Mucosa of rectum (tissue), 2 donors: ENCODE results near the gene NCOA7.

Source experiments
- H3K27ac ChIP-seq, 2 donors: one replicate each; pipeline ENCODE4 v1.7.0; 2013; ENCODE audit warnings: inconsistent platforms in 2 of 2, low read depth in 2 of 2, low read length in 2 of 2
- H3K27me3 ChIP-seq, 2 donors: one replicate each; pipeline ENCODE4 v1.7.0; 2013; ENCODE audit warnings: low read length in 2 of 2; ENCODE audit not compliant: control insufficient read depth in 2 of 2, insufficient read depth in 2 of 2
- H3K36me3 ChIP-seq, 2 donors: one replicate each; pipeline ENCODE4 v1.7.0; 2013; ENCODE audit warnings: low read length in 2 of 2; ENCODE audit not compliant: control insufficient read depth in 2 of 2, insufficient read depth in 2 of 2
- H3K4me1 ChIP-seq, 2 donors: one replicate each; pipeline ENCODE4 v1.7.0; 2013; ENCODE audit warnings: low read length in 2 of 2, mild to moderate bottlenecking in 1 of 2; ENCODE audit not compliant: control insufficient read depth in 2 of 2, insufficient read depth in 2 of 2
- H3K4me3 ChIP-seq, 2 donors: one replicate each; pipeline ENCODE4 v1.7.0; 2013; ENCODE audit warnings: low read length in 2 of 2
- H3K9ac ChIP-seq, 2 donors: one replicate each; pipeline ENCODE4 v1.7.0; 2013; ENCODE audit warnings: low read length in 2 of 2, low read depth in 1 of 2, mild to moderate bottlenecking in 1 of 2
- H3K9me3 ChIP-seq, 2 donors: one replicate each; pipeline ENCODE4 v1.7.0; 2013; ENCODE audit warnings: low read length in 2 of 2; ENCODE audit not compliant: control insufficient read depth in 2 of 2
- donor health status: healthy.
- donor health status: Normal muscosa, but diverticular disease.

The NCOA7 gene

GRCh38 chr6:125791820-125792165 lies 1.0 kb downstream of the NCOA7 start:
- Histone ChIP-seq H3K27ac (no peak overlapping the region), H3K9me3 (no peaks in the 10 kb centered on the region), H3K27me3 (no peaks in the 10 kb centered on the region), H3K4me3 (peak overlapping the region; percentile 75 to 79), H3K36me3 (no peaks in the 10 kb centered on the region), H3K9ac (peak overlapping the region in 1 of 2 donors; percentile 18), H3K4me1 (peaks cover 14% of the 10 kb centered on the region in 2 donors)

DNA sequence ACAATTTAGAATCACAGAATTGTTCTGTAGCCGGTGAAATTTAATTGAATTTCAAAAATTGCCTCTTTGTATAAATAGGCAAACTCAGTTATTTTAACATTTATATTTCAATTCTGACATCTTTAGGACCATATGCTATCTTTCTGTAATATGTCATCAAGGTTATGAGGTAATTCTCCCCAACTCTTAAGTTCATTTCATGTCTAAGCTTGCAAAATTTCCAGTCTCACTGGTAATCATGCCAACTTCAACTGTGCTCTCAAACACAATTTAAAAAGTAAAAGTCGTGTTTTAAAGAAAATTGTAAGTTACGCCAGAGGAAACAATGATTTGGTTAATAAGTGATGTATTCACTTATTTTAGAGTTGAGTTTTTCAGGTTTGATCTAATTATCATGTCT lies 1.4 kb downstream of the NCOA7 start:
- Histone ChIP-seq H3K4me3 (peak overlapping the region in 1 of 2 donors; percentile 75), H3K4me1 (peaks cover 14% of the 10 kb centered on the region in 2 donors), H3K9ac (no peak overlapping the region), H3K27ac (no peak overlapping the region), H3K9me3 (no peaks in the 10 kb centered on the region), H3K36me3 (no peaks in the 10 kb centered on the region), H3K27me3 (no peaks in the 10 kb centered on the region)

DNA sequence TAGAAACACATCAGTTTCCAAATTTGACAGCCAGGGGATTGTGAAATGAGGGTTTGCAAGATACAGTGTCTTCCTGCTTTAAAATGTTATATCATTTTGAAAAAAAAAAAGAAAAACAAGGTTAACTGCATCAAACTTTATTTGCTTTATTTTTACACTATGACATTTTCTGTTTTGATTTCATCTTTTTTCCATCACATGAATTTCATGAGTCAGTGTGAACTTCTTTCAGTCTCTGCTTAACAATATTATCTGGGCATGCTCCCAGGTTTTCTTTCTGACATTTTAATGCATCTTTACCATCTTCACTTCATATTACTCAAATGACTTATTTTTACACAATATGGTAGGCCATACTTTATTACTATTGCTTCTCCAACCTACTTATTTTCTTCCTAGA lies 1.9 kb downstream of the NCOA7 start:
- H3K4me1 ChIP-seq, result peaks cover 14% of the 10 kb centered on the region in 2 donors
- H3K27ac ChIP-seq, result no peak overlapping the region
- H3K36me3 ChIP-seq, result no peaks in the 10 kb centered on the region
- no peaks in the 10 kb centered on the region for H3K9me3 ChIP-seq
- H3K27me3 ChIP-seq, result no peaks in the 10 kb centered on the region
- no peak overlapping the region for H3K9ac ChIP-seq
- no peak overlapping the region for H3K4me3 ChIP-seq

- H3K9me3 ChIP-seq, result no peaks in the 10 kb centered on the region
- no peaks in the 10 kb centered on the region for H3K36me3 ChIP-seq
- H3K27me3 ChIP-seq, result no peaks in the 10 kb centered on the region
- no peak overlapping the region for H3K9ac ChIP-seq
- no peak overlapping the region for H3K27ac ChIP-seq
- peaks cover 14% of the 10 kb centered on the region in 2 donors for H3K4me1 ChIP-seq
- H3K4me3 ChIP-seq, result no peak overlapping the region
Observed at GRCh38 chr6:125793280-125793679, 2.5 kb downstream of the NCOA7 start.

DNA sequence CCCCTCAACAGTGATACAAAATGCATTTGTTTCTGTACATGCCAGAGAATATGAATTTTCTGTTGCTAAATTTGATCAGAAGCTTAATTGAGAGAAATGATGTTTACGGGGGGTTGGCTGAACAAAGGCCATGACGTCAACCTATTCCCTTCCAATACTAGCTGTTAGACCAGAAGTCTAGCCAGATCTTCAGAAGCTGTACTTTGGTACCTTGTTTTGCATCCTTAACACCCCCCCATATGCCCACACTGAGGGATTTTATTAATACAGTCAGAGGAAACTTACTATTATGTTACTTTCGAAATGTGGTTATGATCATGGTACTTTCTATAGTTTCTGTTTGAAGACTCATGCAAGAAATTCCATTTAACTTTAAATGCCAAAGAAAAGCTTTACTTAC lies 3.1 kb downstream of the NCOA7 start:
- H3K9me3 ChIP-seq, result no peaks in the 10 kb centered on the region
- no peaks in the 10 kb centered on the region for H3K36me3 ChIP-seq
- no peak overlapping the region for H3K4me3 ChIP-seq
- H3K4me1 ChIP-seq, result peaks cover 14% of the 10 kb centered on the region in 2 donors
- no peak overlapping the region for H3K9ac ChIP-seq
- no peaks in the 10 kb centered on the region for H3K27me3 ChIP-seq
- H3K27ac ChIP-seq, result no peak overlapping the region

DNA sequence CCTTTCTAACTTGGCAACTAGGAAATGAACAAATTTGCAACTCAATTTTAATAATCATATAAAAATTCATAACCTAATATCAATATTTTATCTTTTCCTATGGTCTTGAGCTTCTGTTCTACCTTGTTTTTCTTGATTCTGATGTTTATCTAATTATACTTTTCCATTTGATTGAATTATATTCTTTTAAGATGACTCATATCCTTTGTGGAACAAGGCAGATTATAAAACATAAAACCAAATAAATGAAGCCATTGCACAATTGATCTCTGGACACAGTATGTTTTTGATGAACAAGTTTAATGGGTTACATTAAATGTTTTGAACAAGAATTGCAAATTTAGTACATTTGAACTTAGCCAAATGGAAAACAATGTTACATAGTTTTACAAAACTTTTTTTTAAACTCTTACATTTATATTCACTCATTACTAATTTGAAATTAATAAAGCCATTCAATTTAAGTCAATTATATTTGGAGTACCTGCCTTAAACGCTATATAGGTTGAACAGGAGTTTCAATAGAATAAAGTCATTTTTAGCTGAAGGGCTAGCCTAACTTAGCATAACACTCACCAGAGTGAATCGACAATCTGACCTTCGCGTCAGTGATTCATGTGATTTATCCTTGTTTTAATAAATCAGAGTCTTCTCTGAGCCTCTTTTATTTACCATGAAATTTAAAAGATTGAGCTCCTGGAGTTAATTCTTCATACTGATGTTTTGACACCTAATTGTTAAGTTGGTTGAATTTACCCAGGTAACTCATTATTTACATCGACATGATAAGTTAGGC lies 3.8 kb downstream of the NCOA7 start:
- Histone ChIP-seq H3K27ac (no peak overlapping the region), H3K4me1 (peaks cover 10 to 13% of the 10 kb centered on the region in 2 donors), H3K9ac (no peak overlapping the region), H3K9me3 (no peaks in the 10 kb centered on the region), H3K4me3 (no peak overlapping the region), H3K27me3 (no peaks in the 10 kb centered on the region), H3K36me3 (no peaks in the 10 kb centered on the region)

- H3K4me3 ChIP-seq, result no peak overlapping the region
- H3K9me3 ChIP-seq, result no peaks in the 10 kb centered on the region
- H3K27ac ChIP-seq, result no peak overlapping the region
- H3K27me3 ChIP-seq, result no peaks in the 10 kb centered on the region
- H3K9ac ChIP-seq, result no peak overlapping the region
- no peaks in the 10 kb centered on the region for H3K36me3 ChIP-seq
- H3K4me1 ChIP-seq, result peaks cover 4 to 7% of the 10 kb centered on the region in 2 donors
Observed at GRCh38 chr6:125795301-125795700, 4.5 kb downstream of the NCOA7 start.

- Histone ChIP-seq H3K9me3 (no peaks in the 10 kb centered on the region), H3K36me3 (no peaks in the 10 kb centered on the region), H3K27ac (no peak overlapping the region), H3K4me1 (peaks cover 0 to 1% of the 10 kb centered on the region in 2 donors), H3K27me3 (no peaks in the 10 kb centered on the region), H3K9ac (no peak overlapping the region), H3K4me3 (no peak overlapping the region)
Observed at GRCh38 chr6:125797120-125797885, 6.5 kb downstream of the NCOA7 start.

DNA sequence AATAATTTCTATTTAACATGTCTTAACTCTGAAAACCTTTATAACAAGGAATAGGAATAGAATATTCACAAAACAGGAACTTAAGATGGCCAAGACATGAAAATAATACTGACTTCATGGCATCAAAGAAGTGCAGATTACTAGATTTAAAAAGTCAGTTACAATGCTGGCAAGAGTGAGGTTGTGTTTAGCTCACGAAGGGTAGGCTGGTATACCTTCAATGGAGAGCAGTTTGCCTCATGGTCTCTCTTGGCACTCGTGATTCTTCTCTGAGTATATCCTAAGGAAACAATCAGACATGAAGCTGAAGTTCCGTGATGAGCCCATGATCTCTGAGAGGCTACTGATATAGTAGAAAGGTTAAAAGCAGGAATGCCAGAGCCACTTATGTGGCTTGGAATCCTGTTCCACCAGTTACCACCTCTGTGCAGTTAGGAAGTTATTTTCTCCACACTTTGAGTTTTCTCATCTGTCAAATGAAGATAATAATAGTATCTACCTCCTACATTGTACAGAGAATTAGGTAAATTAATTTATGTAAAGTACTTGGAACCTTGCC lies 7.2 kb downstream of the NCOA7 start:
- Histone ChIP-seq H3K9me3 (no peaks in the 10 kb centered on the region), H3K4me1 (no peaks in the 10 kb centered on the region), H3K27ac (no peak overlapping the region), H3K4me3 (no peak overlapping the region), H3K9ac (no peak overlapping the region), H3K36me3 (no peaks in the 10 kb centered on the region), H3K27me3 (no peaks in the 10 kb centered on the region)
